Dermis microvascular lymphatic vessel endothelial cell (primary cell): Measurements from ENCODE around the gene IKZF2. TPM values are rescaled to one million over a fixed set of nuclear protein-coding genes. Genes with fewer than 3 reads are reported as not detected.

Experiments
- DNase-seq, 2 donors: peaks; one replicate each; pipeline versions ENCODE4 v3.0.0 to v3.0.0-alpha.2; 2010; ENCODE audit warnings: low read depth in 2 of 2
- total RNA-seq: library from RNA; depleted of rRNA; stranded (reverse); fragments of >200 nt; gene quantifications from 2 replicates; pipeline ENCODE4 v1.2.1, GENCODE V29; 2014

IKZF2 gene
- 0.51 and 1.3 TPM in 2 replicates for total RNA-seq

DNA sequence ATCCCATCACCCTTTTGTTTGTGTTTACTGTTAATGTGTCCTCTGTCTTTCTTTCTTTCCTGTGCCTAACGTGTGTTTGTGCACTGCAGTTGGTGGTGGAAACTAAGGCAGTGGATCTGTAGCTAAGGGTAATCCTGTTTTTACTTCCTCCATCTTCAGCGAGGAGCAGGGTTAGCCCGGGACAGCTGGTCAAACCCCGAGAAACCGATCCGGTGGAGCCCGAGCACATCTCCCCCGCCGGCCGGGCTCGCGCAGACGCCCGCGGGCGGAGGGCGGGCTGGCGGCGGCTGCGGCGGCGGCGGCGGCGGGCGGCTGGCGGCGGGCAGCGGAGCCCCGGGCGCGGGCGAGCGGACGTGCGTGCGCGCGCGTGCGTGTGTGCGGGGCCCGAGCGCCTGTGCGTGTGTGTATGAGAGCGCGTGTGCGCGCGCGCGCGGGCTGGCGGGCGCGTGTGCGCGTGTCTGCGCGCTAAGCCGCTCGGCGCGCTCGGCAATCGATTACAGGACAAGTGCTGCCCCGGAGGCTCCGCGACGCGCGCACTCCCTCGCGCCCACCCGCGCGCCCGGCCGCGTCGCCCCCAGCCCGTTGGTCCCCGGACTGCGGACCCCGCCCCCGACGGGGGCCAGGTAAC lies at the start of gene IKZF2:
Gene IKZF2 (minus strand): TSS at position 176 of the 628 bp plus-strand sequence. CDS start 2,983 bp downstream, outside the sequence.
- DNase-seq: peak; percentile 82 to 89

DNA sequence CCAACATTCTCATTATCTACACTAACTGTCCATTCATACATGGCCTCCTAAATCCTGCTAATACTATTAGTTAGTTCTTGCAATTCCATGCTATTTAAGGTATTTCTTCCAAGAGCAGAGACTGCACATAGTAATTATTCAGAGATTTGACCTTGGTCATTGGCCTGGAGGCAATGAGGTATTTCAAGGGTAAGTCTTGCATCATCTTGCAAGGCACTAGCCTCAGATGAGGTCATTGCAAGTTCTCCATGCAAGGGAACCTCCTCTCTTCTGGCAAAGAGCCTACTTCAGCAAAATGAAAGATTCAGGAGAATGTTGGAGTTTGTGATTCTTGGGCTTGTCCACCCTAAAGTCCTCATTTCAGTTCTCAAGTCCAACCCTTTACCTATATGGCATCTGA lies 48.5 kb upstream of the IKZF2 start:
- no peak for DNase-seq

GRCh38 chr2:213189001-213189899 lies 37.8 kb upstream of the IKZF2 start:
- DNase-seq: no peak

DNA sequence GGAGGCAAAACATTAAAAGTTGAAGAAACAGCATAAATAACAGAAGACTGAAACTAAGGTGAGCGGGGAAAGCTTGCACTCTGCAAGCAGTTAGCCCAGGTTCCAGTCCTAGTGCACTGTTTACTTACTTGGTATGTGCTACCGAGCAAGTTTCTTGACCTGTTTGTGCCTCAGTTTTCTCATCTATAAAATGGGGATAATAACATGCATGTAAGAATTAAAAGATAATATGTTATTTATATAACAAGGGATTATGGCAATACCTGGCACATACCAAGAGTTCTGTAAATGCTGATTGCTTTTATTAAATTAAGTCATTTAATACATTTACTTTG lies 37.1 kb upstream of the IKZF2 start:
- no peak for DNase-seq

- no peak for DNase-seq
Measured at GRCh38 chr2:213187833-213188532, 36.6 kb upstream of the IKZF2 start.

GRCh38 chr2:213187386-213187785 lies 36.0 kb upstream of the IKZF2 start:
- DNase-seq: no peak

- no peak for DNase-seq
Measured at GRCh38 chr2:213185147-213185822, 33.9 kb upstream of the IKZF2 start.

DNA sequence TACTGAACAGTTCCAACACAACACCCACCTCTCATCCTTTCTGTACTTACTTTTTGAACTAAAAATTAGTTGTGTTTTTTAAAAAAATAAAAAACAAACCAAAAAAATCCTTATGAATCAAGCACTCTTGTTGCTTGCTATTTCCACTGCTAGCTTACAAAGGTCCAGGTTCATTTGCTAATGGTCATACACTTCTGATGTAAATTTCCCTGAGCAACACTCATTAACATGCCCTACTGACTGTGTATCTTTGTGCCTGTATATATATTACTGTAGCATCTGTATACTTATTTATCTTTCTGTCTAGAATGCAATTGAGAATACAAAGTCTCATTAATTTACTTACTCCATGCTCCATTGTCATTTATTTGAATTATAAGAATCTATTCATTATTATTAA lies 30.3 kb upstream of the IKZF2 start:
- DNase-seq: no peak

GRCh38 chr2:213177679-213178078 lies 26.3 kb upstream of the IKZF2 start:
- no peak for DNase-seq

DNA sequence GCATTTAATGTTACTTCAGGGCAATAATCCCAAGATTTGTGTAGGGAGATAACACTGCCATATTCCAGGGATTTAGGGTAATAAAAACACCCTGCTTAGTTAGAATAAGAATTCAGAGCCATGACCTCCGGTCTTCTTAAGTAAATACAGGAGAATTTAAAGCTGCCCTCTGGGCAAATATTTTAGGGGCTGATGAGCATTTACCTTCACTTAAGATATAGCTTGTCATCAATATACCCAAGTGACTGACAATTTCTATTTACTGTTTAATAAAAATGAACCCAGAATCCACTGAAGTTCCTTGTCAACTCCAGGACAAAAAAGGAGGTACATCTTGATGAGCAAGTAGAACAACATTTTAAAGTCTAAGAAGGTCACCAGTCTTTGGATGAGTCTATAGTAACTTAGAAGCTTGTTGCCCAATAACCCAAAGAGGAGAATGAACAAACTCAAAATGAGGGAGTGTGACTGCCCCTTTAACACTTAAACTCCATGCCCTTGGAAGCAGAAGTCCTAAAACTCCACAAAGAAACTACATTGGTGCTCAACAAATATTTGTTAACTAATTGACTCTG lies 24.3 kb upstream of the IKZF2 start:
- no peak for DNase-seq

DNA sequence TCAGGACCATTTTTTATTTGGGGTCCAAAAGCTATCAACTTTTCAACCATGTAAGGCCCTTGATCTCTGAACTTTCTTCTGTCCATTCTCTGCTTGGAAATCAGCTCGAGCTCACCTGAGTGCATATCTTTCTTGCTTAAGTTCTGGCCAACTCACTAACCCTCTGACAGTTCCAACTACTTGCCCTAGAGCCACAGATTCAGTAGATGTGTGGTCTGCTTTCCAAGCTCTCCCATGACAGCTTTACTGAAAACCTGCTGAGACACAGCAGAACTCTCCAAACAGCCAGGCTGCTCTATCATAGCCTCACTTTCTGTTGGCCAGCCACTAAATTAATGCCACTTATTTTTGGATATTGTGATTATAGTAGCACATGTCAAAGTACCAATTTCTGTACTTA lies 21.2 kb upstream of the IKZF2 start:
- DNase-seq: no peak

- DNase-seq: no peak
Measured at GRCh38 chr2:213171147-213171546, 19.7 kb upstream of the IKZF2 start.

DNA sequence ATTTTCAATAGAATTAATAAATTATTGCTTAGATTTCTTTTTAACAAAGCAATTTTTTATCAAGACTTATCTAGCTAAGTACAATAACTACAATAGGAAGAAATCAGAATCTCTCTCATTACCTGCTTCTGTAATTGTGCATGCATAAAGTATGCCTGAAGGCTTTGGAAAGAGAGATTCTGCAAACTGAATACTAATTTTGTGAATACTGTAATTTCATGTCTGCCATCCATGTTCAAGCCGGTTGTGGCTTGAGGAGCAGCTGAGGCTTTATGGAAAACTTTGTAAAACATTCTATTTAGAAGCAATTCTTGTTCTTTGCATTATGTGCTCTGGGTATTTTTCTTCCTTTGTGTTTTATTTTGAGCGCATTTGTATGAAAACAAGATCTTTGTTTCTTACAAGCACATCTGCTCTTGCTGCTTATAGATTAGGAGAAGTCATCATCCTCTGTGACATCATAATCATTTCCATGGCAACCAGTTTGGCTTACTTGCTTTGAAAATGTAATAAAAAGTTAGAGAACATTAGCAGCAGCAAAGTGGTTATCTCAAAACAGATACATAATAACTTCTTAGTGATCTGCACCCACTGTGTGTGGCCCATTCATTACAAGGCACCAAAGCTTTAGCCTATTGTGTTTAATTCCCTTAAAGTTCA lies 16.0 kb upstream of the IKZF2 start:
- DNase-seq: no peak

DNA sequence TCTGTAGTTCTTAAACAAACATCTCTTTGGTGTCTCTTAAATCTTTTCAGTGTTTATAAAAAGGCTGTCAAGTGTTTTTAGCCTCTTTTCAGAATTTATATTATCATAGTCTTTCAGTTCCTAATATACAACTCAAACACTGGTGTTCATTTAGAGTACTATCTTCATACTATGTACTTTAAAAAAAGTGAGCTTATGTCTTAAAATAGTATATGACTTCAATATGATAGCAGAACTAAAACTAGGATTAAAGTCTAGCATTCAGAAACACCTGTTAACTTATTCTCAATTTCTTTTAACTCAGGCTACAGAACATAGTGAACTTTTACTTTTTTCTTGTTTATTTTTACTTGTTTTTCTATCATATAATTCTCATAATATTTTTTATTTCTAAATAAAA lies 14.7 kb upstream of the IKZF2 start:
- DNase-seq: no peak

GRCh38 chr2:213164263-213164662 lies 12.9 kb upstream of the IKZF2 start:
- DNase-seq: no peak

DNA sequence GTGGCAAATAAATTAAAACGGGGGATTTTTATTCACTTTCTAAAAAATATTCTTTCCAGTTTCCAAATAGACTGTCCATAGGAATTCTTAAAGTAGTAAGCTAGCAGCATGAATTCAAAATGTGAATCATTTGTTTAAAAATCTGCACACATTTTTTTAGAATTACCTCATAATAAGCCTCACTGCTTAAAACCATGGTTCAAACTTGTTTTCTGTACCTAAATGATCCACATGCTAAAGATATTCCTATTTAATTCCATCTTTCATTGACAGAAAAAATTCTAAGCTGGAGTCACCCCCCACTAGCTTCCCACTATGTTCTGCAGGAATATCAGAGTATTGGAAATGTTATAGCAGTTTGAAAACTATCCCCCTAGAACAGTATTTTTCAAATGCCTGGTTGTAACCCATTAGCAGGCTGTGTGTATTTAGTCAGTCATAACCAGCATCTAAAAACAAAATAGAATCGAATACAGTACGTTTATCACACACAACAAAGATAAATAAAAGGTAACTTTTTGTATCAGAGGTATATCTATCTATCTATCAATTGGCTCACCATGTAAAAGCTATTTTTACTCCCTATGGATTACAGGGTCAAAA lies 11.2 kb upstream of the IKZF2 start:
- no peak for DNase-seq

DNA sequence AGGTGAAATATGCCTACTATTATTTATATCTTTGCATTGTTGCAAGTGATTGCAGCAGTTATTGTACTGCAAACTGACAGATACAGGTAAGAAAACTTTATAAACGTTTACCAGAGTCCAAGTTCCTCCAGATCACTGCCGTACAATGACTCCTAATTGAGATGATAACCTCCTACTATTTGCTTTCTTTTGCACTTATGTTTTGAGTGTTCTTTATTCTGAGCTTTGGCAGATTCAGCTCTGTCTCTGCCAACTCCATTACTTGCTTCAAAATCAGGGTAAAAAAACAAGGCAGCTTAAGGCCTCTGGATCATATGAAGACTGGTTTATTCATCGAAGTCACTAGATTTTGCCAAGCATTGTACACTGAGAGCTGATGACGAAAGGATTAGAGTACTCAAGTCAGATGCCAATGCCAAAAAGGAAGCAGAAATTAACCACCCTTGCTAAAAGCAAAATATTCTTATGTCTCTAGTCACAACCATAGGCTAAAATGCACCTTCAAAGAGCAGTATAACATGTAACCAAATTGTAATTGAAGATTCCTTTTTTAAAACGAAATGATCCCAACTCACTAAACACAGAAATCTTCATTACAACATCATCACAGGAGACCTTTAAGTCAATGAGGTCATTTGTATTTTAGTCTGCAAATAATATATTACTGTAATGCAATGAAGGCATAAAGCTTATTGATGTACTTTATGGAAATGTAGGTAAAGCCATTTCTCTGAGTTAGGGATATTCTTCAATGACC lies 10.5 kb upstream of the IKZF2 start:
- no peak for DNase-seq

GRCh38 chr2:213159768-213160167 lies 8.4 kb upstream of the IKZF2 start:
- DNase-seq: no peak

- no peak for DNase-seq
Measured at GRCh38 chr2:213157242-213157641, 5.8 kb upstream of the IKZF2 start.

GRCh38 chr2:213156717-213157116 lies 5.3 kb upstream of the IKZF2 start:
- DNase-seq: no peak
